ENCODE data around the gene RPS3. TPM values are rescaled to one million over a fixed set of nuclear protein-coding genes. Genes with fewer than 3 reads are reported as not detected.

Gene RPS3
- total and polyA plus RNA-seq, 2 donors = 3,302 to 4,078 TPM

DNA sequence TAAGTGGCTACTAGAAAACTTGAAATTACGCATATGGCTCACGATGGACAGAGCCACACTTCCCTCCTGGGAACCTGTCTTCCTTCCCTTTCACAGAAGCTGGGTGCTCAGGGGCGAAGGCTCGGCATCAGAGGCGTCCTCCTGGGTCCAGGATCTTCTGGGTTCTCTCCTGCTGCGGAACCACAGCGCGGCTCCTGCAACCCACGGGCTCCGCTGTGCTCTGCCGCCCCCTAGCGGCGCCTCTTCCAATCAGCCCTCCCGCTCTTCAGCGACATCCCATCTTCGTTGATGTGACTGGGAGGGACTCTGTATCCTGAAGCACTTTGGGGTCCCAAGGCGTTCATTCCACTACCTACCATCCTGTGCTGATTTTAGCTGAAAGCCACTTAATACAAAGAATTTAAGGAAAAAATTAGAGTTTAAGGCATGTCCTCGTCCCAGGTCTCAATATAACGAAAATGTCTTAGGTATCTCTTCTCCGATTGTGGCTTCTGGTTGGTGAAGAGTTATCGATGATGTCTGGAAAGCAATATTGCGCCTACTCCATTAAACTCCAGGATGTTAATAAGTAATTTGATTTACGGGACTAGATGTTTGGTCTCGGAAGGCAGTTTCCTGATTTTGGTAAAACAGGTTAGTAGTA lies 14.8 kb upstream of the RPS3 start:
- Histone ChIP-seq H3K9me3 (ENCODE audit: control insufficient read depth in 2 of 2, insufficient read depth in 1 of 2, low read length in 1 of 2) (no peaks in the 10 kb centered on the region), H3K27ac (ENCODE audit: low read depth in 1 of 2, low read length in 1 of 2) (no peak overlapping the region), H3K27me3 (ENCODE audit: control insufficient read depth in 2 of 2, insufficient read depth in 1 of 2, low read length in 1 of 2) (peaks cover 0 to 5% of the 10 kb centered on the region in 2 donors), H3K36me3 (ENCODE audit: control insufficient read depth in 2 of 2, insufficient read depth in 2 of 2, low read length in 1 of 2) (no peaks in the 10 kb centered on the region), H3K4me1 (ENCODE audit: control insufficient read depth in 2 of 2, insufficient read depth in 2 of 2, low read length in 2 of 2) (peaks cover 3 to 15% of the 10 kb centered on the region in 2 donors), H3K4me3 (ENCODE audit: low read length in 2 of 2) (no peak overlapping the region)
- 29% methylated on average over 24 of the region's 24 CpGs for WGBS
- DNase-seq (ENCODE audit: low read depth in 6 of 9, low spot score in 9 of 9) = peak; percentile 38 to 83 (median 66)

DNA sequence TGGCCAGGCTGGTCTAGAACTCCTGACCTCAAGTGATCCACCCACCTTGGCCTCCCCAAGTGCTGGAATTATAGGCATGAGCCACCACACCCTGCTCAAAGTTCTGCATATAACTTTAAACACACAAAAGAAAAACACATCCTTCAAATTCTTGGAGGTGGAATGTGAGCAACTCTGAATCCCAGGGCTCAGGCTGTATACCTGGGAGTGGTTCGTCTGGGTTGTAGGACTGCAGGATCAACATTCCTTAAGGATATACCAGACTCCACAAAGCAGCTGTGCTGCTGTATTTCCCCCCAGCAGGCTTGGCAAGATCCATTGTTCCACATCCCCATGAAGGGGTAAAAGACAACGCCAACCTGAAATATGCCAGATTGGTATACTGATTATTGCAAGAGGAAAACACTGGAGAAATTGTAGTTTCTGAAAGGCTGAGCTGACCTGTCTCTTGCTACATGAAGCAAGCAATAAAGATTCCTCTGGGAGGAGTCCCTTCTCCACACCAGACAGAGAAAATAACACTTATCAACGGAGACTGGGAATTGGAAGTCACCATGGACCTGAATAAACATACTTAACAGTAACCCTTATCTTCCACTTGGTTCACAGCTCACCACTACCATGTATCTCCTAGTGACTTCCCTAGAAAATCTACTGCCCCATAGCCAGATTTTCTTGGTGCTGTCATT lies 12.2 kb upstream of the RPS3 start:
- H3K9me3 ChIP-seq (ENCODE audit: control insufficient read depth in 2 of 2, insufficient read depth in 1 of 2, low read length in 1 of 2) = no peaks in the 10 kb centered on the region
- no peaks in the 10 kb centered on the region for H3K36me3 ChIP-seq (ENCODE audit: control insufficient read depth in 2 of 2, insufficient read depth in 2 of 2, low read length in 1 of 2)
- 95% methylated on average over 3 of the region's 3 CpGs for WGBS
- no peak overlapping the region for H3K27ac ChIP-seq (ENCODE audit: low read depth in 1 of 2, low read length in 1 of 2)
- H3K27me3 ChIP-seq (ENCODE audit: control insufficient read depth in 2 of 2, insufficient read depth in 1 of 2, low read length in 1 of 2) = peaks cover 0 to 7% of the 10 kb centered on the region in 2 donors
- DNase-seq (ENCODE audit: low read depth in 6 of 9, low spot score in 9 of 9) = no peak
- H3K4me3 ChIP-seq (ENCODE audit: low read length in 2 of 2) = no peak overlapping the region
- H3K4me1 ChIP-seq (ENCODE audit: control insufficient read depth in 2 of 2, insufficient read depth in 2 of 2, low read length in 2 of 2) = peaks cover 3 to 11% of the 10 kb centered on the region in 2 donors

DNA sequence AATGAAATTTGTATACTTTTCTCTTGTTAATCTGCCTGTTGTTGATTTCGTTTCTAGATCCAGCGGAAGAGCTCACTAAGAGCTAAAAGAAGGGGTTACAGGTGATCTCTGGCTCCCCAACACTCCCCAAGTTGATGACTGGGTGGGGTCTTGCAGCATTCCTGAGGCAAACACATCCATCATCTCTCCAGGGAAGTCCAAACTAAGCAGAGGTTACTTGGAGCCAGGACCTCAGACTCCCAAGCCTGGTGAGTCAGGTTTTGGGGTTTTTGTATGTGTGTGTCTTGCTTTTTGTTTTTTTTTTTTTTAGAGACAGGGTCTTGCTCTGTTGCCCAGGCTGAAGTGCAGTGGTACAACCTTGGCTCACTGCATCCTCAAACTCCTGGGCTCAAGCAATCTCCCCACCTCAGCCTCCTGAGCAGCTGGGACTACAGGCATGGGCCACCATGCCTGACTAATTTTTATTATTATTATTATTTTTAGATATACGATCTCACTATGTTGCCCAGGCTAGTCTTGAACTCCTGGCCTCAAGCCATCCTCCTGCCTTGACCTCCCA lies 11.5 kb upstream of the RPS3 start:
- WGBS = 93% methylated on average over 3 of the region's 3 CpGs
- H3K27ac ChIP-seq (ENCODE audit: low read depth in 1 of 2, low read length in 1 of 2) = no peak overlapping the region
- DNase-seq (ENCODE audit: low read depth in 6 of 9, low spot score in 9 of 9) = no peak
- H3K4me3 ChIP-seq (ENCODE audit: low read length in 2 of 2) = no peak overlapping the region
- H3K36me3 ChIP-seq (ENCODE audit: control insufficient read depth in 2 of 2, insufficient read depth in 2 of 2, low read length in 1 of 2) = no peaks in the 10 kb centered on the region
- H3K4me1 ChIP-seq (ENCODE audit: control insufficient read depth in 2 of 2, insufficient read depth in 2 of 2, low read length in 2 of 2) = peaks cover 3 to 11% of the 10 kb centered on the region in 2 donors
- H3K27me3 ChIP-seq (ENCODE audit: control insufficient read depth in 2 of 2, insufficient read depth in 1 of 2, low read length in 1 of 2) = peaks cover 0 to 7% of the 10 kb centered on the region in 2 donors
- no peaks in the 10 kb centered on the region for H3K9me3 ChIP-seq (ENCODE audit: control insufficient read depth in 2 of 2, insufficient read depth in 1 of 2, low read length in 1 of 2)

DNA sequence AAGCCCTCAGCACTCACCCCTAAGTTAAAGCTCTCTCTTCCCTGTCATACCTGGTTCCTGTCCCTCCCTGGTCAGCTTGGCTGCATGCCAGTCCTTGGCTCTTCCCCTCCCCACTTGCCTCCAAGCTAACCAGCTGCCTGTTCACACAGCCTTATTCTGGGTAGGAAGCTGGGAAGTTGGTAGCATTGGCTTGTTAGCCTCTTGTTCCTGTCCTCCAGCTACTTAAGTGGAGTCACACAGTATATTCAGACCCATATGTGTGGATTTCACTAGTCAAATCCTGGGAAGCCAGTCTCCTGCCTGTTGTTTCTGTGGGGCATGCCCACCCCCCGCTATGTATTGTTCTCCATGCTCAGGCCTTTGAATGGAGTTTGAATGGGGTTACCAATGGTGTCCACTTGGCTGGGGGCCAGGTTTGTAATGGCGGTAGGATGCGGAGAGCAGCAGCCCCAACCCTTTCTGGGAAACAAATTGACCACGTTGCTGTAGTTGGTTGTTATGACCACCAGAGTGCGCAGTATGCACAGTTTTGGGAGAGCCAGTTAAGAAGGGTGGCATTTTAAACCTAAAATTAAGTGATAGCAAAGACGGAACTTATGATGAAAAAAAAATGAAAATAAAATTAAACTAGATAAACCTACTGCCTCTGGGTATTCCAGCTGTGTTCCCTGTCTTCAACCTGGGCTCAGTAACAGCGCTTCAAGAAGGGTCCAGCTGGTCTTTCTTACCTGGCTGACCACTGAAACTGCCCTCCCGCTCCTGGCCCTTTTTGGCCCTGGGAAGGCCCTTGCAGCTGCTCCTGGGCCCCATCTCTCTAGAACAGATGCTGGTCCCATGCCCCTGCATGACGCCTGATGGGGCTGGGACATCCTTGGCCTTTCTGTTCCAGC lies 10.7 kb upstream of the RPS3 start:
- H3K4me3 ChIP-seq (ENCODE audit: low read length in 2 of 2) = no peak overlapping the region
- H3K9me3 ChIP-seq (ENCODE audit: control insufficient read depth in 2 of 2, insufficient read depth in 1 of 2, low read length in 1 of 2) = no peaks in the 10 kb centered on the region
- H3K36me3 ChIP-seq (ENCODE audit: control insufficient read depth in 2 of 2, insufficient read depth in 2 of 2, low read length in 1 of 2) = no peaks in the 10 kb centered on the region
- H3K4me1 ChIP-seq (ENCODE audit: control insufficient read depth in 2 of 2, insufficient read depth in 2 of 2, low read length in 2 of 2) = peaks cover 3 to 6% of the 10 kb centered on the region in 2 donors
- H3K27ac ChIP-seq (ENCODE audit: low read depth in 1 of 2, low read length in 1 of 2) = no peak overlapping the region
- peaks cover 0 to 7% of the 10 kb centered on the region in 2 donors for H3K27me3 ChIP-seq (ENCODE audit: control insufficient read depth in 2 of 2, insufficient read depth in 1 of 2, low read length in 1 of 2)
- DNase-seq (ENCODE audit: low read depth in 6 of 9, low spot score in 9 of 9) = peak; percentile 29 to 84 (median 56)
- WGBS = 34% methylated on average over 9 of the region's 9 CpGs

DNA sequence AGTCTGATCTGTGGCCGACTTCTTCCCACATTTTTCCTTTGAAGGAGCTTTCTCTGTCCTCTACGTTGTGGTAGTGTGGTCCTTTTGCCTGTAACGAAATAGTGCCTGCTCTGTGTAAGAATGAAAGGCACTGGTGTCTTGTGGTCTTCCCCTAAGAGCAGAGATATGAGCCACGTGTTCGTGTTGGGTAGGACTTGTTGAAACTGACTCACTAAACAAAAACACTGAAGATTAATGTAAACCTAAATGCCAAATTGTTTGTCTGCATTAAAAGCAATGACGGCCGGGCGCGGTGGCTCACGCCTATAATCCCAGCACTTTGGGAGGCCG lies 10.1 kb upstream of the RPS3 start:
- peaks cover 3 to 5% of the 10 kb centered on the region in 2 donors for H3K4me1 ChIP-seq (ENCODE audit: control insufficient read depth in 2 of 2, insufficient read depth in 2 of 2, low read length in 2 of 2)
- no peak for DNase-seq (ENCODE audit: low read depth in 6 of 9, low spot score in 9 of 9)
- no peaks in the 10 kb centered on the region for H3K9me3 ChIP-seq (ENCODE audit: control insufficient read depth in 2 of 2, insufficient read depth in 1 of 2, low read length in 1 of 2)
- peaks cover 0 to 7% of the 10 kb centered on the region in 2 donors for H3K27me3 ChIP-seq (ENCODE audit: control insufficient read depth in 2 of 2, insufficient read depth in 1 of 2, low read length in 1 of 2)
- no peak overlapping the region for H3K4me3 ChIP-seq (ENCODE audit: low read length in 2 of 2)
- no peak overlapping the region for H3K27ac ChIP-seq (ENCODE audit: low read depth in 1 of 2, low read length in 1 of 2)
- no peaks in the 10 kb centered on the region for H3K36me3 ChIP-seq (ENCODE audit: control insufficient read depth in 2 of 2, insufficient read depth in 2 of 2, low read length in 1 of 2)
- WGBS = 94% methylated on average over 11 of the region's 11 CpGs

DNA sequence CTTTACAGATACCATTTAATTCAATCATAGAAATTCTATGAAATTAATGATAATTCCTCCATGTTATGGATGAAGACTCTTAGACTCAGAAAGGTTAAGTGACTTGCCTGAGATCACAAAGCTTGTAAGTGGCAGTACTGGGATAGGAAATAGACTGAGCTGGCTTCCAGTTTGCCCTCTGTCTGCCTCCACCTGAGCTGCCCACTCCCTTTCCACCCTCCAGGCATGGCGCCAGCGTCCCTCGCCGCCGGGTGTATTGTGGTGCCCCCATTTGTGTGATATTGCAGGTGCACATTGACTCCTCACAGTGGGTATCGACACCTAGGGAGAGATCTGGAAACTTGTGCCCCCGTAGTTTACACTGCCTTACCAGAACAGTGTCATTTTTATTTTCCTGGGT lies 9.4 kb upstream of the RPS3 start:
- 95% methylated on average over 7 of the region's 7 CpGs for WGBS

DNA sequence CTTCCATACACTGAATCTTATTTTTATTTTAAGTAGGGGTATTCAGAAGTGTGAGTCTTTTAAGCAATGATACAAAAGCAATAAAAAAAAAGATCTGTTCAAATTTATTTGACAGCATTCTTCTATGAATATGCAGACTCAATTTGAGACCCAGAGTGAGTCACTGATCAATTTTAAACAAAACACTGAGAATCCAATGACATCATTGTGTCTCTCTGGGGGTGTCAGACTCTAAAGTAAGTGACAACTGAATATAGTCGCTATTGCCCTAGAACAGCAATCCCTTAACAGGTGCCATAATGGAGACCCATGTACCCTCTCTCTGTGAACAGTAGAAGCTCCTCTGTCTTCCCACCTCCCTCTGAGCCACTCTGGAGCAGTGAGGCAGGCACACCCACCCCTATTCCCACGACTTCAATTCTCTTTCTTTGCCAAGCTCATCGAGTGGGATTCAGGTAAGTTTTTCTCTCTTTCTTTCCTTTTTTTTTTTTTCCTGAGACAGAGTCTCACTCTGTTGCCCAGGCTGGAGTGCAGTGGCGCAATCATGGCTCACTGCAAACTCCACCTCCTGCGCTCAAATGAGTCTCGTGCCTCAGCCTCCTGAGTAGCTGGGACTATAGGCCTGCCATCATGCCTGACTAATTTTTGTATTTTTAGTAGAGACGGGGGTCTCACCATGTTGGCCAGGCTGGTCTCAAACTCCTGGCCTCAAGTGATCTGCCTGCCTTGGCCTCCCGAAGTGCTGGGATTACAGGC lies 5.1 kb upstream of the RPS3 start:
- H3K4me1 ChIP-seq (ENCODE audit: control insufficient read depth in 2 of 2, insufficient read depth in 2 of 2, low read length in 2 of 2) = no peaks in the 10 kb centered on the region
- H3K4me3 ChIP-seq (ENCODE audit: low read length in 2 of 2) = no peak overlapping the region
- WGBS = 95% methylated on average over 8 of the region's 8 CpGs
- no peaks in the 10 kb centered on the region for H3K36me3 ChIP-seq (ENCODE audit: control insufficient read depth in 2 of 2, insufficient read depth in 2 of 2, low read length in 1 of 2)
- peaks cover 0 to 2% of the 10 kb centered on the region in 2 donors for H3K27me3 ChIP-seq (ENCODE audit: control insufficient read depth in 2 of 2, insufficient read depth in 1 of 2, low read length in 1 of 2)
- no peak for DNase-seq (ENCODE audit: low read depth in 6 of 9, low spot score in 9 of 9)
- no peaks in the 10 kb centered on the region for H3K9me3 ChIP-seq (ENCODE audit: control insufficient read depth in 2 of 2, insufficient read depth in 1 of 2, low read length in 1 of 2)
- no peak overlapping the region for H3K27ac ChIP-seq (ENCODE audit: low read depth in 1 of 2, low read length in 1 of 2)

More for the DNA sequence above, 9.4 kb upstream of the RPS3 start:
- peaks cover 0 to 3% of the 10 kb centered on the region in 2 donors for H3K4me1 ChIP-seq (ENCODE audit: control insufficient read depth in 2 of 2, insufficient read depth in 2 of 2, low read length in 2 of 2)
- peaks cover 0 to 7% of the 10 kb centered on the region in 2 donors for H3K27me3 ChIP-seq (ENCODE audit: control insufficient read depth in 2 of 2, insufficient read depth in 1 of 2, low read length in 1 of 2)
- H3K4me3 ChIP-seq (ENCODE audit: low read length in 2 of 2) = no peak overlapping the region
- no peak overlapping the region for H3K27ac ChIP-seq (ENCODE audit: low read depth in 1 of 2, low read length in 1 of 2)
- H3K36me3 ChIP-seq (ENCODE audit: control insufficient read depth in 2 of 2, insufficient read depth in 2 of 2, low read length in 1 of 2) = no peaks in the 10 kb centered on the region
- H3K9me3 ChIP-seq (ENCODE audit: control insufficient read depth in 2 of 2, insufficient read depth in 1 of 2, low read length in 1 of 2) = no peaks in the 10 kb centered on the region
- DNase-seq (ENCODE audit: low read depth in 6 of 9, low spot score in 9 of 9) = no peak

DNA sequence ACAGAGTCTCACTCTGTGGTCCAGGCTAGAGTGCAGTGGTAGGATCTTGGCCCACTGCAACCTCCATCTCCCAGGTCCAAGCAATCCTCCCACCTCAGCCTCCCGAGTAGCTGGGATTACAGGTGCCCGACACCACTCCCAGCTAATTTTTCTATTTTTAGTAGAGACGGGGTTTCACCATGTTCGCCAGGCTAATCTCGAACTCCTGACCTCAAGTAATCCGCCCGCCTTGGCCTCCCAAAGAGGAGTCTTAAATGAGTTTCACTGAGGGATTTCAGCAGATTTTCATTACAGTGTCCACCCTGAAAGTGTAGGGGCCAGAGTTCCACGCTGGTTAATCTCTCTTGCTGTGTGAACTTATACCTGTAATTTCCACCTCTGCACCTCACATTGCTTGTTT lies 412 bp upstream of the RPS3 start:
- Histone ChIP-seq H3K4me3 (ENCODE audit: low read length in 2 of 2) (no peak overlapping the region), H3K36me3 (ENCODE audit: control insufficient read depth in 2 of 2, insufficient read depth in 2 of 2, low read length in 1 of 2) (peaks cover 28 to 30% of the 10 kb centered on the region in 2 donors), H3K27me3 (ENCODE audit: control insufficient read depth in 2 of 2, insufficient read depth in 1 of 2, low read length in 1 of 2) (no peaks in the 10 kb centered on the region), H3K27ac (ENCODE audit: low read depth in 1 of 2, low read length in 1 of 2) (no peak overlapping the region), H3K4me1 (ENCODE audit: control insufficient read depth in 2 of 2, insufficient read depth in 2 of 2, low read length in 2 of 2) (peaks cover 8 to 14% of the 10 kb centered on the region in 2 donors), H3K9me3 (ENCODE audit: control insufficient read depth in 2 of 2, insufficient read depth in 1 of 2, low read length in 1 of 2) (no peaks in the 10 kb centered on the region)
- DNase-seq (ENCODE audit: low read depth in 6 of 9, low spot score in 9 of 9) = no peak
- 92% methylated on average over 8 of the region's 8 CpGs for WGBS
